NCI-H2227 (cell line): ENCODE results near the gene NBEA.

Source experiments
- DNase-seq: peaks from one replicate; lab custom pipeline; 2025; ENCODE audit not compliant: unreplicated experiment; lab: John Stamatoyannopoulos, UW

Gene NBEA

DNA sequence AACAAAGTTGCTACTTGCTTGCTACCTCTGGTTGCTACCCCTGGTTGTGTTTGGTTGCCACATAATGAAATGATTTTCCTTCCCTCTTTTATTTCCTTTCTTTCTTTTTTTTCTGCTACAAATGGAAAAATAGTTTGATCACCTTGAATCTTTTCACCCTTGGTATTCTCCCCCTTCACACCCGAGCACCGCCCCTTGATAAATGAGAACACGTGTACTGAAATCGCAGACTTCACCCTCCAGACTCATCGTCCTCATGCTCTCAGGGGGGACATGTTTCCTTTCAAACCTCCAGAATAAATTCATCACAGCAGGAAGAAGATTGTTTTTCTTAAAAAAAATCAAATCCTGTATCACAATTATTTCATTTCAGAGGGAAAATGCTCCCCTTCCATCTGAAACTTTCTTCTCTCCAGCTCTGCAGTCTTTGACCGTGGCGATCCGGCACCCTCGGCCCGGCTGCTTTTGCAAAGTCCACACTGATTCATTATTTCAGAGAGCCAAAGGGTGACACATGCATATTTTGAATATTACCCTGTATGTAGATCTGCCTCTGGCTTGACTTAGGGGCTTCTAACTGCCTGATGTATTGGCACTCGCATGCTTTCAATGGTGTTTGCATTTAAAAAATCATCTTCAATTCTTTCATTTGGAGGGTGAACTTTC, 757.0 kb downstream of the NBEA start:
- no peak for DNase-seq

DNA sequence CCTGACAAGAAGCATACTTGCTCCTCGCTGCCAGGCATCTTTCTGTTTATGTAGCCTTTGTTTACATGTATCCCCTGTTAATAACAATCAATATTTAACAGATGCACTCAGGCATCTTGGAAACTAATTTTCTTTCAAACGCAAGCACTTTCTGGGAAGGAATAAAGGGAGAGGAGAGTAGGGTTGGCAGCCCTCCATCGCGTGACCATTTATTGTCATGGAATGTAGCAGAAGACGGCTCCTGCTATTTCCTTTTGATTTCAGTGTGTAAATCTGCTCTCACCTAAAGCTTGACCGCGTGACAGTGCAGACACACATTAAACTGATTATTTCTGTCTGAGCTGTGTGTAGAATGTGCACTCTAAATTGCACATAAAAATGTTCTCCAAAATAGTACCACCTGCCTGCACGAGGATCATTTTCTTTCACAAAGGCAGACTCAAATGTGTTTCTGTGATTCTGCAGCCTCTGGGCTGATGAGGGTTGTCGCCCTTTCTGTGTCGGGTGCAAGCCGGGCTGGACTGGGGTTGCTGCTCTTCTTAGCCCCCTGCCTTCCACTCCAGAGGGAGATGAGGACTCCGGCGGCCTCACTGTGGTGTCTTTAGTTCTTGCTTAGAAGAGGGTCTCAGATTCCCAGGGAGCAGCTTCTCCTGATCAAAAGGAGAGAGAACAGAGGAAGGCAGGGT, 757.9 kb downstream of the NBEA start:
- no peak for DNase-seq

DNA sequence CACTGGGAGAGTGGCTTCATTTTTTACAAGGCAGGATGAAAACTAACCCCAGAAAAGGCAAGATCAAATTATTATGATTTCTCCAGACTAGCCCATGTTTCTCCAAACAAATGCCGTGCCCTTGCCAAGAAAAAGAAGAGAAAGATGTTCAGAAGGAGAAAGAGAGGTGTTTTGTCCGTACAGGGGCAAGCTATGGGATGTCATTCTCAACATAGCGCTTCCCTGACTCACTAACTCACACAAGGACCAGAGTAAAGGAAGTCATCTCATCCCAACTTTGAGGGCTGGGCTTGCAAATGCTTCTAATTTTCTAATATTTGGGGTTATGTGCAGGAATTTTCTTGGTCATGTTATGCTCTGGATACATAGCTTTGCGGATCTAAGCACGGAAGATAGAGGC, 758.6 kb downstream of the NBEA start:
- no peak for DNase-seq

DNA sequence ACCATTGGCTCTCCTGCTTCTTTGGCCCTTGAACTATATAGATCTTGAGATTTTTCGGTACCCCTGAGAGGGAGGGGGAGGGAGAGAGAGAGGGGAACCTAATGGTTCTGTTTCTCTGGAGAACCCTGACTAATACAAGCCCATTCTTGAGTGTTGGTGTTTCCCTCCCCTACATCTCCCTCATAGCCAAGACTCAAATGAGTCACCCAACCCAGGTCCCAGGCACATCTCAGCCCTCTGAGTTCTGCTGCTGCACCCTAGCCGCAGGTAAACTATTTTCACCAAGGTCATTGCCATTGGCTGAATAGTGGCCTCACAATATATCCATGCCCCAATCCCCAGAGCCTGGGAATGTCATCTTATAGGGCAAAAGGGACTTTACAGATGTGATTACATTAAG, 760.2 kb downstream of the NBEA start:
- DNase-seq: no peak

DNA sequence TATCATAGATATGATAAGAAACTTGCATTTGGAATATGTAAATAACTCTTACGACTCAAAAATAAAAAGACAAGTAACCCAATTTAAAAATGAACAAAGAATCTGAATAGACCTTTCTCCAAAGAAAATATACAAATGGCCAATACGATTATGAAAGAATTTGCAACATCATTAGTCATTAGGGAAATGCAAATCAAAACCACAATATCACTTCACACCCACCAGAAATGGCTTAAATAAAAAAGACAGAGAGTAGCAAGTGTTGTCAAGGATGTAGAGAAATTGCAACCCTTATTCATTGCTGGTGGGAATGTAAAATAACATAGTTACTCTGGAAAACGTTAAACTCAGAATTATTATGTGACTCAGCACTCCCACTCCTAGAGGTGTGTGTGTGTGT, 761.0 kb downstream of the NBEA start:
- DNase-seq: no peak

DNA sequence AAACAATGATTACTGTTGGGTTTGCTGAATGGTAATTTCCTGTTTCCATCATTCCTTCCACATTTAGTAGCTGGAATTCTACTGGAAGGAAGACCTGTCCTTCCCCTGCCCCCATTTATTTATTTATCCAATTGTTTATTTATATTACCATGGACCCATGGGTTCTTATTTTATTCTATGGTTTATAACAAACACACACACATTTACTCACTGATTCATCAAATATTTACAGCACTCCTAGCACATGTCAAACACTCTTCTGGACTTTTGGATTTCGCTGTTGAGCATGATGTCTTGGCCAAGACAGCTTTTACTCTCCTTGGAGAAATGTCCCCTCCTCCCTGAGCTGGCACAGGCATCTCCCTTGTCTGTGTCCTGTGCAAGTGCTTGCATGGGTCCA, 762.3 kb downstream of the NBEA start:
- DNase-seq: no peak

DNA sequence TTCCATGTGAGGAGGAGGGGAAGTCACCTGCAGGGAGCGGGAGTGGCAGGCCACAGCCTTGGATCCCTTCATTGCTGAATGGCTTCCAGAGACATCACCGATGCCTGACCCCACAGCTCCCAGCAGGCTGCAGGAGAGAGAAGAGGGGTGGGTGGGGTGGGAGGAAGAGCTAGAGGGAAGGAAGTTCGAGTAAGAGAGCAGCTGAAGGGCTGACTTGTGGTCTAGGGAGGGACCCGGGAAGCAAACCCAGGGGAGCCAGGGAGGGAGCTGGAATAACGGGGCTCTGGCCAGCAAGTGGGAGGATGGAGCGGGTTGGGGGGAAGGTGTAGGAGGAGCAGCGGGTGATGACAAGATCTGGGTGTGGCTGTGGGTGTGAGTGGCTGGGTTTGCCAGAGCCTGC, 764.2 kb downstream of the NBEA start:
- no peak for DNase-seq

DNA sequence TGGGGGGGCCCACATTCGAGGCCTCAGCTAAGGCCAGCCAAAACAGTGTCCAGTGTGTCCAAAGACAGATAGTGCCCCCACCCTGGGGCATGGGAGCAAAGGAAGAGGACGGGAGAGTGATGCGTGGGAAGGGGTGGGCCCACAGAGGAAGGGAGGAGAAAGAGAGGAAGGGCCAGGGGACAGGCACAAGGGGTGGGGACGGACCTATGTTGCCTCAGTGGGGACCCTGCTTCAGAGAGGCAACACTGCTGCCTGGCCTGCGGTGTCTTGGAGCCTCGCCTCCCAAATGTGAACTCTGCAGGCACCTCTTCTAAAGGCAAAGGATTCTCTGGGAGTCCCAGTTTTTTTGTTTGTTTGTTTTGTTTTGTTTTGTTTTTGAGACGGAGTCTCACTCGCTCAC, 764.7 kb downstream of the NBEA start:
- DNase-seq: no peak

DNA sequence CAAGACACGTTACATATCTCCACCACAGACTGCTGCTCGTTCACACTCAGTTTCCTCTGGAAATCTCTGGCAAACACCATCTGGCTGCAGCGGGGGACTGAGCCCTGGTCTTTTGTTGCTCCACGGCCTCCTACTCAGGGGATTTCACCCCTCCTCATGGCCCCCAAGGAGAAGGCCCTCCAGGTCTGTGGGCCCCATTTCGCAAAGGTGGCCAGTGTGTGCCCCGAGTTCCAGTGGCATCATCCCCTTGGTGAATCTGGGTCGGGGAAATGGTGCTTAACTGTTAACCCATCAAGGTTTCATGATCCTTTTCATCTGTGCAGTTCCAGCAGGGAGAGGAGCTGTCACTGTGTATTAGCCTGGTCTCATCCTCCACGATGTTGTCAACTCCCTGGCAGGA, 769.8 kb downstream of the NBEA start:
- no peak for DNase-seq

DNA sequence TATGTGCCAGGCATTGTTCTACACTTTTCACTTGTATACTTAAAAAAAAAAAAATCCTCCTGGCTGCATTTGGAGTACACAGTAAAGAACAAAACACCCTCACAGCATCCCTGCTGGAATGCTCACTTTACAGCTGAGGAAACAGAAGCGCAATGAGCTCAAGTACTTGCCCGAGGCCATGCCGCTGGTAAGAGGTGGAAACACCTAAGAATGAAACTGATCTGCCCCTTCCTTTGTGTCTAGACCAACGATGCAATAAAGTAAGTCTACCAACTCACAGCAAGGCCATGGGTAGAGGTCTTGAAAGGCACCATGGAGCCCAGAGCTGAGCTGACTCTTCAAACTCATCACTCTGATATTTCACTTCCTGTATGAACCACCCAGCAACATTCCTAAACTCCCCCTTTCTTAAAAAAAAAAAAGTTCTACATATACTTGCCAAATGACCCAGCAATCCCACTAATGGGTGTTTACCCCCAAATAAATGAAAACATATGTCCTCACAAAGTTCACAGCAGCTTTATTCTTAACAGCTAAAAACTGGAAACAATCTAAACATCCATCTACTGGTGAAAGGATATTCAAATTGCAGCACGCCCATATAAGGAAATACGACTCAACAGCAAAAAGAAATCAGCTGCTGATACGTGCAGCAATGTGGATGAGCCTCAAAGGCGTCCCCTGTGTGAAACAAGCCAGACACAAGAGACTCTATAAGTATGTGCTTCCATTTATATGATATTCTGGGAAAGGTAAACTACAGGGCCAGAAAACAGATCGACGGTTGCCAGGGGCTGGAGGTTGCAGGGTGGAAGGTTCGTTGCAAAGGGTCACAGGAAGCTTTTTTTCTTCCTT, 771.1 kb downstream of the NBEA start:
- DNase-seq: no peak

DNA sequence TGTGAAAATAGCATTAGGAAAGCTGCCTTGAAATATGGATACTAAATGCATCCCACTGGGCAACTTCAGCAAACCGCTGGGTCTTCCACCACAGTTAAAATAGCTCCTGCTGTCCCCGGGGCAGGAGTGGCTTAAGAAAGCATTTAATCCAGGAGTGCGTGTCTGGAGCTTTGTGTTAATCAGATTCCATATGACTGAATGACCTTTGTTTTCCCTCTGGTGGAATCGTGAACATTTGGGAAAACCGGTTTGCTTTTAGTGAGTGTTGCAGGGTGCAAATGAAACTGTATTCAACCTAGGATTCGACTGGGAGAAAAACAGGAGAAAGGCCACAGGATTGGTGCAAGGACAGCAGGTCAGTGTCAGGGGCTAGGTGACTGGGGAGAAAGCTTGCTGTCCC, 772.1 kb downstream of the NBEA start:
- no peak for DNase-seq

DNA sequence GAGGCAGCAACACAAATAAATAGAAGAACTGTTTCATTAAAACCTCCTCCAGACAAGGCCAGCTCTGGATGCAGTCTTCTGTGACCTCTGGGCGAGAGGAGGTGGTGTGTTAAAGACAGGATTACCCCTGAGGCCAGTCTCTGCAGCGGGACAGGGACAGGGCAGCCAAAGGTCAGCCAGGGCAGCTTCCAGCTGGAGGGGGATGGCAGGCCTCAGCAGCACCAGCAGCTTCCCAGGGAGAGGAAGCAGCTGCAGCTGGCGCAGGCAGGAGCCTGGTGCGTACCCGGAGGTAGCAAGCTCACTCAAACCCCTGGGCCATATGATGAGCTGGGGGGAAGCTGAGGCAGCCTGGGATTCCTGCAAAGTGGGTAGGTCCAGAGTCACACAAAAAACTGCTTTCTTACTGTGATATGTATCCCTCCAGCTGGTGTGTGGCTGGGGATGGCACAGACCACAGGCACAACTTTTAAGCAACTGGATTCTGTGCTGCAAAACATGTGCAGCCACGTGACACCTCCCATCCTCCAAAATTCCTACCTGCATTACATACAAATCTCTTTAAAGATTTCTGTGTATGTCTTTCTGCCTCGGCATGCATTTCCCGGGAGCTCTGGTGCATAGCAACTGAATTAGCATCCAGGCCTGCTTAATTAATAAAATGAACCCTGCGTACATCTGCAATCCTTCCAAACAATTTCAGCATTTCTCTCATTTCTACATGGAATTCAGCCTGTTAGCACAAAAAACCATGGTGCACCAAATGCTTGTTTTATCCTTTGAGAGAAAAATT, 772.7 kb downstream of the NBEA start:
- DNase-seq: no peak

DNA sequence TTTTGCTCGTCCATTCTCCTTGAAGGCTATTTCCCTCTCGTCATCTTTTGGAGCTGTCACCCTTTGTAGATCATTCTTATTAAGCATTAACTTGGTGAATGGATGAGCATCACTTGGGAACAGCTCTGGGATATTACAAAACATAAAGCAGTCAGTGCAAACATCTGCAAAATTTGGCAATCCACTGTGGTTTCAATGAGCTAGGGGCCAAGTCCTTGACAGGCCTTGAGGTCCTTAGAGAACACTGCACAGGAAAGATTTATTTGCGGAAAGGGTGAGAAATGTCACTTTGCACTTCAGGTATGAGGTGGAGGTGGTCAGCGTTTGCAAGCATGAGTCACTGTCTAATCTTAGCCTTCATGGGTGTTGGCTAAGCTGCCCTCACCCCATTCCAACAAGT, 774.1 kb downstream of the NBEA start:
- no peak for DNase-seq

DNA sequence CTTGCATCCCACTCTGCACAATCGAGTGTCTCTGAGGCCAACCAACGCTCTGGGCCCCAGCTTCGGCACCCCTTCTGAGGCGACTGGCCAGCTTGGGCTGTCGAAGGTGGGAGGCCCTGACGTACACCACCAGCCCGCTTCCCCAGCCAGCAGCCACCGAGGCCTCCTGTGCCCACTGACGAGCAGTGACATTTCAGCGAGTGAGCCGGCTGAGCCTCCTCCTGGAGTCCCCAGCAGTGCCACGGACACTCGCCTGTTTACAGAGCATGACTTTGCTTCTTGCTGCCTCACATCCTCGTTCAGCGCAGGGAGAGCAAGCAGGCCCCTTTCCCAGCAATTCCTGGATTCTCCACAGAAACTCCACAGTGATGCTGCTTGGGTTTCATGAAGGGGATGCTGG, 774.7 kb downstream of the NBEA start:
- DNase-seq: no peak

DNA sequence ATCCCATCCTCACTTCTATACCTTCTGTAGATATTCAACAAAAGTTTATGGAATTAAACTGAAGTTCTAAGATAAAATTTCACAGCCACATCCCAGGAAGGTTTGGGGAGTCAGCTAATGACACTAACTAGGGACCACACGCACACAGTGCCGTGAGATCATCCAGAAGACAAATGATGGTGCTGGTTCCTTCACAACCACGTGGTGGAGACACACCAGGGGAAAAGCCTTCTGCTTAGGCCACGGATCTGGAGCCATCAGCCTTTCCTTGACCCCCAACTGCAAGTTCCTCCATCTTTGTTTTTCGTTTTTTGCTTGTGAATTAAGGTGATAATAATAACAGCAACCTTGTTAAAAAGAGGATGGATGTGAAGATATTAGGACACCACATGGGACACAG, 776.0 kb downstream of the NBEA start:
- DNase-seq: no peak

DNA sequence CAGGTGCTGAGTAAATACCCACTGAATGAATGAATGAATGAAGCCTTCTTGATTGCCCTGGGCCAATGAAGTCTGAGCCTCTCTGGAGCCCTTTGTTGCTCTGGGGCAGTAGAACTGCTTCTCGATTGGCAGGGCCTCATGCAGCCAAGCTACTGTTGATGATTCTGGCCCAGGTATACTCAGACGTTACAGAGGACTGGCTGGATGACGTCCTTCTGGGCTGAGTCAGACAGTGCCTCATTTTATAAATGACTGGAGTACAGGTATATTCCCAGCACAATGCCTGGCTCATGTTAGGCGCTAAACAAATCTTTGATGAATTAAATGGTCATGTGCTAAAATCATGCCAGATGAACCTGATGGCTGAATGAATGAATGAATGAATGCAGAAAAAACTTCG, 778.2 kb downstream of the NBEA start:
- no peak for DNase-seq

DNA sequence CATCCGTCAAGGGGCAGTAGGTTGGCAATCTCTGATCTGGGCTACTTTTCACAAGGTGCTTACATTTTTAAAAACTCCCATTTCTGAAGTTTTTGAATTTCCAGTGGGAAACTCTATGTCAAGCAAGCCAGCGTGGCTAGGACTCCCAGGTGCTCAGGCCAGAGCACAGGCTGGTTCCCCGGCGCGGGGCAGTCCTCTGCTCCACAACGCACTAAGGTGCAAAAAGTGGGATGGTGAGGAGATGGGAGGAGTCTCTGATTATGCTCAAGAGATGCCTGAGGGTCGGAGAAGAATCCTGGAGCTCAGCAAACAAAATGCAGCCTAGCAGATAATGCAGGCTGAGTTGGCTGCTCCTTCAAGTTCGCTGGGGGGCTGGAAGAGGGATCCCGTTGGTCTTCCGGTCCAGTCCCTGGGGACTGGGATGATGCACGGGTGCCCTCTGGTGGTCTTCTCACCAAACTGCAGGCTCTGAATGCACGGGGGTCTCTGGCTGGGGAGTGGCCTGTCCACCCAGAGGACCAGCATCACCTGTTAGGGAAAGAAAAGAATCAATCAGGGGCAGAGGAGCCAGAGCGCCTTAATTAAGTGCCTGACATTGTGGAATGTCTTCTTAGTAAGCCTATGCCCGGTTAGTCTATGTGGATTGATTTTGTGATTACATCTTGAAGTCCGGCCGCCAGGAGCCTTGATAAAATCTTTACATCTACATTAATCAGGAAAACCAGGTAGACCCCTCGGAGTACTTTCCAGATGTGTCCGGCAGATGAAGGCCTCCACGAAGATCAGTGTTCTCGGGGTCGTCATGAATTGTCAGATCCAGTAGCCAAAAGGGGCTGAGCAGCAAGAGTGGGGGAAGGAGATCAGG, 778.9 kb downstream of the NBEA start:
- DNase-seq: peak; percentile 77
